Measurements from ENCODE around the gene OR7C1. TPM values are rescaled to one million over a fixed set of nuclear protein-coding genes. Genes with fewer than 3 reads are reported as not detected.
A peak's percentile ranks its signal among the peaks of the same experiment; 100 is the strongest.
"Not testable (repeated sequence)": the region's sequence is repeated elsewhere in the genome, so short reads cannot be mapped to it uniquely, and the experiment has no call there.

OR7C1 gene
- total RNA-seq, 4 donors from 2014 or later = not detected

GRCh38 chr19:14779151-14779550 lies 55.8 kb downstream of the OR7C1 start:
- no peaks in the 10 kb centered on the region for H3K9me3 ChIP-seq
- ATAC-seq = no peak
- no peak overlapping the region for H3K27ac ChIP-seq
- WGBS, 2 donors (ENCODE audit: low coverage in 1 of 2) = 32 to 44% methylated on average over 3 to 5 of the region's 5 CpGs
- TF ChIP-seq EP300 (IDR thresholded peaks at IDR 0.05) = no peak
- no peak for TF ChIP-seq POLR2A (IDR thresholded peaks at IDR 0.05)
- TF ChIP-seq, protein P1, sequence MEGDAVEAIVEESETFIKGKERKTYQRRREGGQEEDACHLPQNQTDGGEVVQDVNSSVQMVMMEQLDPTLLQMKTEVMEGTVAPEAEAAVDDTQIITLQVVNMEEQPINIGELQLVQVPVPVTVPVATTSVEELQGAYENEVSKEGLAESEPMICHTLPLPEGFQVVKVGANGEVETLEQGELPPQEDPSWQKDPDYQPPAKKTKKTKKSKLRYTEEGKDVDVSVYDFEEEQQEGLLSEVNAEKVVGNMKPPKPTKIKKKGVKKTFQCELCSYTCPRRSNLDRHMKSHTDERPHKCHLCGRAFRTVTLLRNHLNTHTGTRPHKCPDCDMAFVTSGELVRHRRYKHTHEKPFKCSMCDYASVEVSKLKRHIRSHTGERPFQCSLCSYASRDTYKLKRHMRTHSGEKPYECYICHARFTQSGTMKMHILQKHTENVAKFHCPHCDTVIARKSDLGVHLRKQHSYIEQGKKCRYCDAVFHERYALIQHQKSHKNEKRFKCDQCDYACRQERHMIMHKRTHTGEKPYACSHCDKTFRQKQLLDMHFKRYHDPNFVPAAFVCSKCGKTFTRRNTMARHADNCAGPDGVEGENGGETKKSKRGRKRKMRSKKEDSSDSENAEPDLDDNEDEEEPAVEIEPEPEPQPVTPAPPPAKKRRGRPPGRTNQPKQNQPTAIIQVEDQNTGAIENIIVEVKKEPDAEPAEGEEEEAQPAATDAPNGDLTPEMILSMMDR (IDR thresholded peaks at IDR 0.05) = no peak
- TF ChIP-seq POLR2AphosphoS5 (IDR thresholded peaks at IDR 0.05) = no peak
- peaks cover 62% of the 10 kb centered on the region for H3K27me3 ChIP-seq
- peaks cover 0 to 7% (median 0%) of the 10 kb centered on the region in 3 donors for H3K4me1 ChIP-seq
- H3K36me3 ChIP-seq = no peaks in the 10 kb centered on the region
- H3K4me3 ChIP-seq = no peak overlapping the region

DNA sequence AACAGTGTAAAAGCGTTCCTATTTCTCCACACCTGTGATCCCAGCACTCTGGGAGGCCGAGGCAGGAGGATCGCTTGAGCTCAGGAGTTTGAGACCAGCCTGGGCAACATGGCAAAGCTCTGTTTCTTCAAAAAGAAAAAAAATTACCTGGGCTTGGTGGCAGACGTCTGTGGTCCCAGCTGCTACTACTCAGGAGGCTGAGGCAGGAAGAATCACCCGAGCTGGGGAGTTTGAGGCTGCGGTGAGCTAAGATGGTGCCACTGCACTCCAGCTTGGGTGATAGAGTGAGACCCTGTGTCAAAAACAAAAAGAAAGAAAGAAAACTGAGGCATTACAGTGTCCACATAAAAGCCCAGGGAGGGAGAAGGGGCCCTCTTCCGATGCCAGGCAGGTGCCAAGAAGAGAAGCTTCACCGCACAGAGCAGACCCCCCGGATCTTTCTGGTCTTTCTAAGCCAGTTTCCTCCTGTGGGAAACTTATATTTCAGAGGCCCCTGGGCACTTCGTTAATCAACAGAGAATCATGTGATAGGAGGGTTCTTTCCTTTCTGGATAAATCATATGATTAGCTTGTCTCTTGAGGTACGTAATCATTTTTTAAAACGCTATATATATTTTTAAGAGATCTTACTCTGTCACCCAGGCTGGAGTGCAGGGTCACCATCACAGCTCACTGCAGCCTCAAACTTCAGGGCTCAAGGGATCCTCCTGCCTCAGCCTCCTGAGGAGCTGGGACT lies 56.7 kb downstream of the OR7C1 start, which contains the start of gene ADGRE2:
Gene ADGRE2 (minus strand): TSS at position 451 of the 736 bp plus-strand sequence. CDS start 1,804 bp downstream, outside the sequence.
- not testable (repeated sequence) for H3K4me3 ChIP-seq, H3K4me1 ChIP-seq, H3K27ac ChIP-seq, ATAC-seq, H3K36me3 ChIP-seq, H3K9me3 ChIP-seq
- 61 to 80% methylated on average over 1 to 7 of the region's 12 CpGs for WGBS, 2 donors (ENCODE audit: low coverage in 1 of 2)
- H3K27me3 ChIP-seq = peaks cover 68% of the 10 kb centered on the region

DNA sequence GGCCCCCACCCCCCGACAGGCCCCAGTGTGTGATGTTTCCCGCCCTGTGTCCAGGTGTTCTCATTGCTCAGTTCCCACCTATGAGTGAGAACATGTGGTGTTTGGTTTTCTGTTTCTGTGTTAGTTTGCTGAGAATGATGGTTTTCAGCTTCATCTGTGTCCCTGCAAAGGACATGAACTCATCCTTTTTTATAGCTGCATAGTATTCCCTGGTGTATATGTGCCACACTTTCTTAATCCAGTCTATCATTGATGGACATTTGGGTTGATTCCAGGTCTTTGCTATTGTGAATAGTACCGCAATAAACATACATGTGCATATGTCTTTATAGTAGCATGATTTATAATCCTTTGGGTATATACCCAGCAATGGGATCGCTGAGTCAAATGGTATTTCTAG lies 57.3 kb downstream of the OR7C1 start:
- not testable (repeated sequence) for ATAC-seq, H3K4me3 ChIP-seq, H3K27ac ChIP-seq, H3K36me3 ChIP-seq, H3K4me1 ChIP-seq, H3K9me3 ChIP-seq
- peaks cover 72% of the 10 kb centered on the region for H3K27me3 ChIP-seq
- 89 to 100% methylated on average over 2 to 4 of the region's 4 CpGs for WGBS, 2 donors (ENCODE audit: low coverage in 1 of 2)

- peak overlapping the region in 1 of 2 donors; percentile 28 for H3K4me3 ChIP-seq
- no peaks in the 10 kb centered on the region for H3K9me3 ChIP-seq
- TF ChIP-seq, protein P1 (IDR thresholded peaks at IDR 0.05) = no peak
- TF ChIP-seq EP300 (IDR thresholded peaks at IDR 0.05) (no peak), POLR2A (IDR thresholded peaks at IDR 0.05) (no peak), POLR2AphosphoS5 (IDR thresholded peaks at IDR 0.05) (no peak)
- peaks cover 0 to 7% (median 0%) of the 10 kb centered on the region in 3 donors for H3K4me1 ChIP-seq
- no peak for ATAC-seq
- H3K27ac ChIP-seq = no peak overlapping the region
- no peaks in the 10 kb centered on the region for H3K36me3 ChIP-seq
- peaks cover 83% of the 10 kb centered on the region for H3K27me3 ChIP-seq
- WGBS, 2 donors (ENCODE audit: low coverage in 1 of 2) = 2 to 18% methylated on average over 13 to 14 of the region's 22 CpGs
Measured at GRCh38 chr19:14775869-14776586, 59.0 kb downstream of the OR7C1 start.

DNA sequence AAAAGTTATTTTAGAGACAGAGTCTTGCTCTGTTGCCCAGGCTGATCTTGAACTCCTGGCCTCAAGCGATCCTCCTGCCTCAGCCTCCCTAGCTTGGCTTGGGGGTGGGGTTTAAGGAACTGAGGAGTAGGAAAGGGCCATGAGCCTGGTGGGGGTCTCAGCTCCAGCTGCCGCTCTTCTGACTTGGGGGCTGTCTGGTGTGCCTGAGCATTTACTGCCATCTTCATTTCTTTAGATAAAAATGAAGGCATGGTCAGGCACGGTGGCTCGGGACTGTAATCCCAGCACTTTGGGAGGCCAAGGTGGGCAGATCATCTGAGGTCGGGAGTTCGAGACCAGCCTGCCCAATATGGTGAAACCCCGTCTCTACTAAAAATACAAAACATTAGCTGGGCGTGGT lies 59.7 kb downstream of the OR7C1 start:
- H3K27me3 ChIP-seq = peaks cover 78% of the 10 kb centered on the region
- H3K27ac ChIP-seq, H3K4me1 ChIP-seq, H3K36me3 ChIP-seq, H3K4me3 ChIP-seq, ATAC-seq, H3K9me3 ChIP-seq: not testable (repeated sequence)
- WGBS, 2 donors (ENCODE audit: low coverage in 1 of 2) = 100% methylated on average over 1 to 2 of the region's 8 CpGs

- 77% methylated on average over 9 of the region's 10 CpGs; no CpG with 5 or more reads in 1 of the 2 donors for WGBS, 2 donors (ENCODE audit: low coverage in 1 of 2)
- H3K27ac ChIP-seq = no peak overlapping the region
- TF ChIP-seq, protein P1 (IDR thresholded peaks at IDR 0.05) = no peak
- TF ChIP-seq POLR2A (IDR thresholded peaks at IDR 0.05) (no peak), EP300 (IDR thresholded peaks at IDR 0.05) (no peak), POLR2AphosphoS5 (IDR thresholded peaks at IDR 0.05) (no peak)
- no peaks in the 10 kb centered on the region for H3K9me3 ChIP-seq
- no peak for ATAC-seq
- H3K36me3 ChIP-seq = no peaks in the 10 kb centered on the region
- H3K4me1 ChIP-seq = peaks cover 0 to 7% (median 0%) of the 10 kb centered on the region in 3 donors
- H3K27me3 ChIP-seq = peaks cover 75% of the 10 kb centered on the region
- no peak overlapping the region for H3K4me3 ChIP-seq
Measured at GRCh38 chr19:14774373-14774772, 60.6 kb downstream of the OR7C1 start.

DNA sequence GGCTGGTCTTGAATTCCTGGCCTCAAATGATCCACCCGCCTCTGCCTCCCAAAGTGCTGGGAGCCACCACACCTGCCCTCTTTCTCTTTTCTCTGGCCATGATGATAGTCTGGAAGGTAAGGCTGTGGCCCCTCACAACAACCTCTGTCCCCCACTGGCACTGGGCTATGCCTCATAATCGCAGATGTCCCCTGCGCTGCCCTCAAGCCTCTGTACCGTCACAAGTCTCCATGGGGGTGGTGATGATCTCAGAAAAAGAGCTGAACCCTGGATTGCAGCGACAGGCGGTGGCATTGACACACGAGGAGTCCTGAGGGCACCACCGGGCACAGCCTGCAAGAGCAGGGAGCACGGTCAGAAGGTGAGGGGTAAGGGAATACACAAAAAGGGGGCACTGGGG lies 61.3 kb downstream of the OR7C1 start:
- H3K36me3 ChIP-seq, ATAC-seq, H3K9me3 ChIP-seq, H3K4me1 ChIP-seq, H3K4me3 ChIP-seq, H3K27ac ChIP-seq: not testable (repeated sequence)
- peaks cover 71% of the 10 kb centered on the region for H3K27me3 ChIP-seq
- 49 to 100% methylated on average over 2 to 3 of the region's 9 CpGs for WGBS, 2 donors (ENCODE audit: low coverage in 1 of 2)

Data from gastroesophageal sphincter (tissue), 4 donors.